PC-9 (cell line): ENCODE results near the gene DPF1. TPM values are rescaled to one million over a fixed set of nuclear protein-coding genes. Genes with fewer than 3 reads are reported as not detected.
"Not testable (repeated sequence)": the region's sequence is repeated elsewhere in the genome, so short reads cannot be mapped to it uniquely, and the experiment has no call there.

Experiments
- BruUV-seq: library from RNA; stranded (reverse); fragments of 400-500 nt; replicated peaks from 2 replicates; lab custom pipeline; 2021; lab: Mats Ljungman, UMichigan
- CTCF ChIA-PET: fragments of 300-600 bp; sonication (Branson Sonifier 250); formaldehyde crosslinking; loops from one replicate; lab custom pipeline; 2022; ENCODE audit warnings: antibody characterized with exemption; lab: Charles Lee
- POLR2A ChIA-PET: fragments of 300-600 bp; sonication (Branson Sonifier 250); formaldehyde crosslinking; loops from one replicate; lab custom pipeline; 2022; ENCODE audit warnings: antibody characterized with exemption; ENCODE audit not compliant: unreplicated experiment; lab: Charles Lee
- DNase-seq, 2 experiments: peaks; one replicate each; pipeline versions ENCODE4 v3.0.0 to v3.0.0-alpha.2; 2015 to 2022; ENCODE audit warnings: mixed read lengths in 1 of 2
- H2AFZ ChIP-seq: fragments of 200-600 bp; sonication (generic); 2 replicates; pipeline ENCODE4 v1.8.1; 2017; ENCODE audit warnings: antibody characterized with exemption
- H3F3A ChIP-seq: fragments of 200-600 bp; sonication (generic); 2 replicates; pipeline ENCODE4 v1.8.1; 2017; ENCODE audit warnings: antibody characterized with exemption, mild to moderate bottlenecking, low read depth; ENCODE audit not compliant: insufficient read depth
- H3K27ac ChIP-seq: fragments of 200-600 bp; sonication (generic); 2 replicates; pipeline ENCODE4 v1.6.1; 2016; ENCODE audit warnings: mixed run types
- H3K27me3 ChIP-seq: fragments of 200-600 bp; sonication (generic); 2 replicates; pipeline ENCODE4 v1.6.1; 2016; ENCODE audit warnings: low read depth, mixed run types; ENCODE audit not compliant: insufficient read depth
- H3K36me3 ChIP-seq: fragments of 200-600 bp; sonication (generic); 2 replicates; pipeline ENCODE4 v1.6.1; 2016; ENCODE audit warnings: low read depth, mixed run types
- H3K4me1 ChIP-seq: fragments of 200-600 bp; sonication (generic); replicated peaks from 2 replicates; pipeline ENCODE4 v1.6.1; 2016; ENCODE audit warnings: mixed run types; ENCODE audit not compliant: insufficient read depth
- H3K4me2 ChIP-seq: fragments of 200-600 bp; sonication (generic); 2 replicates; pipeline ENCODE4 v1.6.1; 2017; ENCODE audit warnings: mixed run types
- H3K4me3 ChIP-seq: fragments of 200-600 bp; sonication (generic); 2 replicates; pipeline ENCODE4 v1.6.1; 2016; ENCODE audit warnings: mixed run types
- H3K79me2 ChIP-seq: fragments of 200-600 bp; sonication (generic); 2 replicates; pipeline ENCODE4 v1.6.1; 2017; ENCODE audit warnings: low read depth, mixed run types
- H3K9me2 ChIP-seq: fragments of 200-600 bp; sonication (generic); 2 replicates; pipeline ENCODE4 v1.8.1; 2017; ENCODE audit warnings: mild to moderate bottlenecking; ENCODE audit not compliant: insufficient read depth
- H3K9me3 ChIP-seq: fragments of 200-600 bp; sonication (generic); 2 replicates; pipeline ENCODE4 v1.8.1; 2016; ENCODE audit warnings: low read depth; ENCODE audit not compliant: insufficient read depth
- H4K20me1 ChIP-seq: fragments of 200-600 bp; sonication (generic); 2 replicates; pipeline ENCODE4 v1.8.1; 2017; ENCODE audit not compliant: insufficient read depth
- CTCF ChIP-seq: fragments of 200-600 bp; sonication (generic); conservative IDR thresholded peaks from 2 replicates; pipeline ENCODE4 v1.6.1; 2017; ENCODE audit warnings: mixed run types, antibody characterized with exemption, mild to moderate bottlenecking, moderate library complexity
- EZH2 ChIP-seq: fragments of 200-600 bp; sonication (generic); IDR thresholded peaks from 2 replicates; pipeline ENCODE4 v1.8.0; 2017; ENCODE audit warnings: antibody characterized with exemption, low read depth
- intact Hi-C: fragments of 100-400 bp; cut with micrococcal nuclease; formaldehyde crosslinking; loops from one replicate; pipeline ENCODE4 v1.10.0; 2022; ENCODE audit not compliant: unreplicated experiment
- total RNA-seq: library from RNA; stranded (reverse); gene quantifications from 2 replicates; pipeline ENCODE4 v1.2.3, GENCODE V29; 2021

The DPF1 gene
- total RNA-seq, 1 experiment from 2014 or later: 0.81 TPM

- Histone ChIP-seq H3F3A (peaks cover 11% of the 10 kb centered on the region), H3K9me2 (no peaks in the 10 kb centered on the region), H3K79me2 (no peaks in the 10 kb centered on the region), H3K4me3 (no peak overlapping the region), H3K36me3 (no peaks in the 10 kb centered on the region), H4K20me1 (no peaks in the 10 kb centered on the region), H3K4me1 (0 out of 2 replicates have a peak, but pooled peaks cover 6% of the 10 kb centered on the region), H3K27me3 (peaks cover 14% of the 10 kb centered on the region; the same call in 1 of the 2 replicates), H3K9me3 (no peaks in the 10 kb centered on the region), H2AFZ (no peak overlapping the region), H3K27ac (no peak overlapping the region), H3K4me2 (peak overlapping the region; percentile 68)
- intact Hi-C loops: no loop called here
- TF ChIP-seq EZH2: no peak
- TF ChIP-seq CTCF: no peak
- no TSS peak for BruUV-seq
- no peak for DNase-seq
- CTCF ChIA-PET: no interaction called here
- POLR2A ChIA-PET: no interaction called here
Measured at GRCh38 chr19:38228491-38229439, 4.7 kb upstream of the DPF1 start.

- Histone ChIP-seq H3K36me3 (no peaks in the 10 kb centered on the region), H2AFZ (no peak overlapping the region), H3K9me2 (no peaks in the 10 kb centered on the region), H3K4me1 (0 out of 2 replicates have a peak, but pooled peaks cover 6% of the 10 kb centered on the region), H3K4me2 (no peak overlapping the region), H3K27me3 (peaks cover 14% of the 10 kb centered on the region; the same call in 1 of the 2 replicates), H3K79me2 (no peaks in the 10 kb centered on the region), H3K27ac (no peak overlapping the region), H3K9me3 (no peaks in the 10 kb centered on the region), H4K20me1 (no peaks in the 10 kb centered on the region), H3F3A (peaks cover 11% of the 10 kb centered on the region), H3K4me3 (no peak overlapping the region)
- intact Hi-C loops: no loop called here
- POLR2A ChIA-PET: no interaction called here
- TF ChIP-seq CTCF (no peak), EZH2 (no peak)
- DNase-seq: no peak
- BruUV-seq: no TSS peak
- CTCF ChIA-PET: interaction anchor here (0.6 kb wide), 1 partner anchor 337 kb away, joined by 3 read pairs; no protein-coding TSS in a partner anchor
Measured at GRCh38 chr19:38228005-38228377, 4.0 kb upstream of the DPF1 start.

- peaks cover 14% of the 10 kb centered on the region; the same call in 1 of the 2 replicates for H3K27me3 ChIP-seq
- intact Hi-C loops: no loop called here
- no peaks in the 10 kb centered on the region for H3K9me2 ChIP-seq
- no peak overlapping the region for H3K27ac ChIP-seq
- DNase-seq: no peak
- no peaks in the 10 kb centered on the region for H3K9me3 ChIP-seq
- no peaks in the 10 kb centered on the region for H4K20me1 ChIP-seq
- no peak overlapping the region for H3K4me2 ChIP-seq
- no peak for TF ChIP-seq EZH2
- TF ChIP-seq CTCF: no peak
- H3K4me1 ChIP-seq: 0 out of 2 replicates have a peak, but pooled peaks cover 6% of the 10 kb centered on the region
- POLR2A ChIA-PET: no interaction called here
- no peak overlapping the region for H2AFZ ChIP-seq
- H3K79me2 ChIP-seq: no peaks in the 10 kb centered on the region
- H3K36me3 ChIP-seq: no peaks in the 10 kb centered on the region
- H3K4me3 ChIP-seq: no peak overlapping the region
- no TSS peak for BruUV-seq
- CTCF ChIA-PET: interaction anchor here (0.6 to 0.7 kb wide), 3 partner anchors 9 to 704 kb away, joined by 3 to 9 read pairs (median 9); no protein-coding TSS in a partner anchor
- H3F3A ChIP-seq: peaks cover 11% of the 10 kb centered on the region
Measured at GRCh38 chr19:38227287-38228004, 3.4 kb upstream of the DPF1 start.

GRCh38 chr19:38224863-38225218, 819 bp upstream of the DPF1 start:
- BruUV-seq, H3K4me1 ChIP-seq, H2AFZ ChIP-seq, H3K36me3 ChIP-seq, H3K9me2 ChIP-seq, POLR2A ChIA-PET, H4K20me1 ChIP-seq, H3K9me3 ChIP-seq, H3K79me2 ChIP-seq, H3F3A ChIP-seq, H3K27ac ChIP-seq, DNase-seq, intact Hi-C loops: not testable (repeated sequence)
- H3K27me3 ChIP-seq: peaks cover 14% of the 10 kb centered on the region; the same call in 1 of the 2 replicates
- peak overlapping the region; percentile 67; the same call in 1 of the 2 replicates for H3K4me3 ChIP-seq
- CTCF ChIA-PET: interaction anchor here (0.6 to 1.6 kb wide), 2 partner anchors 19 to 323 kb away, joined by 3 to 9 read pairs; no protein-coding TSS in a partner anchor
- peak overlapping the region; percentile 85; the same call in 1 of the 2 replicates for H3K4me2 ChIP-seq
